ENCODE data around the gene LINGO3.
"Not testable (repeated sequence)": the region's sequence is repeated elsewhere in the genome, so short reads cannot be mapped to it uniquely, and the experiment has no call there.

The LINGO3 gene, protein sequence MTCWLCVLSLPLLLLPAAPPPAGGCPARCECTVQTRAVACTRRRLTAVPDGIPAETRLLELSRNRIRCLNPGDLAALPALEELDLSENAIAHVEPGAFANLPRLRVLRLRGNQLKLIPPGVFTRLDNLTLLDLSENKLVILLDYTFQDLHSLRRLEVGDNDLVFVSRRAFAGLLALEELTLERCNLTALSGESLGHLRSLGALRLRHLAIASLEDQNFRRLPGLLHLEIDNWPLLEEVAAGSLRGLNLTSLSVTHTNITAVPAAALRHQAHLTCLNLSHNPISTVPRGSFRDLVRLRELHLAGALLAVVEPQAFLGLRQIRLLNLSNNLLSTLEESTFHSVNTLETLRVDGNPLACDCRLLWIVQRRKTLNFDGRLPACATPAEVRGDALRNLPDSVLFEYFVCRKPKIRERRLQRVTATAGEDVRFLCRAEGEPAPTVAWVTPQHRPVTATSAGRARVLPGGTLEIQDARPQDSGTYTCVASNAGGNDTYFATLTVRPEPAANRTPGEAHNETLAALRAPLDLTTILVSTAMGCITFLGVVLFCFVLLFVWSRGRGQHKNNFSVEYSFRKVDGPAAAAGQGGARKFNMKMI

DNA sequence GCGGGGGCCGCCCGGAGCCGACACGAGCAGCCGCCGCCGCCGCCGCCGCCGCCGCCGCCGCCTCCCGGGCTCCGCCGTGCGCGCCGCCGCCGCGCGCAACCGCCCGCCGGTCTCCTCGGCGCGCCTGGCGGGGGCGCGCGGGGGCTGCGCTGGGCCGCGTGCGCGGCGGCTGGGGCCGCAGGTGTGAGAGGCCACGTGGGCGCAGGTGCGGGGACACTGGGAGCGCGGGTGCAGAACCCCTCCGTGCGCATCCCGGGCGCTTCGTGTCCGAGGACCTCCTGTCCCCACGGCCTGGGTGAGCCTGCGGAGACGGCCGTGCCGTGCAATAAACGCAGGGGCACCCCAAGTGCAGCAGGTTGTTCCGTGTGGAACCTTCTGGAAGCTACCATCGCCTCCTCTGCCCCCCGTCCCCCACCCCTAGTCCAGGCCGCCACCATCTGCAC, at the start of gene LINGO3:
Gene LINGO3, minus strand, starts transcription at position 41 of the 443 bp plus-strand sequence. CDS start 16,378 bp downstream, outside the sequence.
- no peak for DNase-seq (ENCODE audit: low read depth)

DNA sequence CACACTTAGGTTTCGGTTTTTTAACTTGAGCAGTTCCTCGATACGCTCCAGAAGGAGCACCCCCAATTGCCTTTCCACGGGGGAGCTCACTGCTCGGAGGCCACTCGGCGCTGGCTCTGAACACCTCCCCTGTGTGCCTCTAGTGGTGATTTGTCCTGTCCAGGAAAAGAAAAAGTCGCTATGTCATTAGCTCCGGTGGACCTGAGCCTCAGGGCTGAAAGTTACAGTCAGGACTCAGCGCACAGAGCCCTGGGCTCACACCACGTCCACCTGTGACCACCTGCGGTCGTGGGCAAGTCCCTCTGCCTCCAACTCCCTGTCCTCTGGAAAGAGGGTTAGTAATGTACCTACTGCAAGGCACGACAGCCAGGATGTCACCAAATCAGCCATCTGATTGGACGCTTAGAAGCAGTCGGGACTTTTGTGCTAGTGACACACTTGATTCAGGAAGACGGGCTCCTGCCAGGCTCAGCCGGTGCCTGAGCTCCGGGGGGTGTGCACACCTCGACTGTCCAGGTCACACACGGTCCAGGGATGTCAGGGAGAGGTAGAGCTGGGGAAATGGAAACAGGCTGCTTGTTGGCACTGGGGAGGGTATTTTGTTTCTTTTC, 48.2 kb upstream of the LINGO3 start:
- no peak for DNase-seq (ENCODE audit: low read depth)

DNA sequence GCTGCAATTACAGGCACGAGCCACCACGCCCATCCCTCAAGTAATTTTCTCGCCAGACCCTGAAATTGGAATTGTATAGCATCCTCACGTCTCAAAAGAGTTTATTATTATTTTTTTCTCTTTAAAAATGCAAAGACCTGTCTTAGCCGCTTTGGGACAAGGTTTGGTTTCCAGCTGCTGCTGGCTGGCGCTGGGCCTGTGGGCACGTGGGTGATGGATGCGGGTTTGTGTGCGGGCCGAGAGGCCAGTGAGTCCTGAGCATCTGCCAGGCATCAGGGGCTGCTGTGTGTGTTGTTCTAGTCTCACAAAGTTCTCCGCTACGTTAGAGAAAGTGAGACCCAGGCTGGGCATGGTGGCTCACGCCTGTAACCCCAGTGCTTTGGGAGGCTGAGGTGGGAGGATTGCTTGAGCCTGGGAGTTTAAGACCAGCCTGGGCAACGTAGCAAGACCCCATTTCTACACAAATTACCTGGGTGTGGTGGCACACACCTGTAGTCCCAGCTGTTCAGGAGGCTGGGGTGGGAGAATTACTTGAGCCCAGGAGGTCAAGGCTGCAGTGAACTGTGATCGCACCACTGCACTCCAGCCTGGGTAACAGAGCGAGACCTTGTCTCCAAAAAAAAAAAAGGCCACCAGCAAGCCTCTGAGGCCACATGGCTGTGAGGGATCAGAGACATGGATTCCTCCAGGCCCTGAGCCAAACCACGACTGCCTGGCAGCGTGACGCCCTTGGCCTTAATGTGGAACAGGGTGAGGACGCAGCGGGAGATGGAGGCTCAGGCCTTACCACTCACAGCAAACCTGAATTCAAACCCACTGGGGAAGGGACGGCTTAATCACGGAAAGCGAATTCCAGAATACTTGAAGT, 47.4 kb upstream of the LINGO3 start:
- DNase-seq (ENCODE audit: low read depth), result no peak

DNA sequence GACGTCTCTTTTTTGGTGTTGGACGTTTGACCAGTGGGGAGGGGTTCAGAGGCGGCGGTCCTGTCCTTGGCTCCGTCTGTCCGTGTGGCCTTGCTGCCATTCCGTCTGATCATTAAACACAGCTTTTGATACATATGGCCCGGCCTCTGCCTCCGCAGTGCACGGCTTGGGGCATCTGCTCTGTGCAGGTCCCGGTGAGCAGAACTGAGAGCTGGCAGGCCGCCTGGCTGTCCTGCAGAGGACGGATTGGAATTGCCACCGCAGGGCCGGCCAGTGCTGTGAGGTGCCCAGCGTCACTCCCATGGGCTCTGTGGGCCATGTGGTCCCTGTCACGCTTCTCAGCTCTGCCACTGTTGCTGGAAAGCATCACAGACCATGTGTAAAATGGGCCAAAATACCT, 46.7 kb upstream of the LINGO3 start:
- DNase-seq (ENCODE audit: low read depth), result no peak

DNA sequence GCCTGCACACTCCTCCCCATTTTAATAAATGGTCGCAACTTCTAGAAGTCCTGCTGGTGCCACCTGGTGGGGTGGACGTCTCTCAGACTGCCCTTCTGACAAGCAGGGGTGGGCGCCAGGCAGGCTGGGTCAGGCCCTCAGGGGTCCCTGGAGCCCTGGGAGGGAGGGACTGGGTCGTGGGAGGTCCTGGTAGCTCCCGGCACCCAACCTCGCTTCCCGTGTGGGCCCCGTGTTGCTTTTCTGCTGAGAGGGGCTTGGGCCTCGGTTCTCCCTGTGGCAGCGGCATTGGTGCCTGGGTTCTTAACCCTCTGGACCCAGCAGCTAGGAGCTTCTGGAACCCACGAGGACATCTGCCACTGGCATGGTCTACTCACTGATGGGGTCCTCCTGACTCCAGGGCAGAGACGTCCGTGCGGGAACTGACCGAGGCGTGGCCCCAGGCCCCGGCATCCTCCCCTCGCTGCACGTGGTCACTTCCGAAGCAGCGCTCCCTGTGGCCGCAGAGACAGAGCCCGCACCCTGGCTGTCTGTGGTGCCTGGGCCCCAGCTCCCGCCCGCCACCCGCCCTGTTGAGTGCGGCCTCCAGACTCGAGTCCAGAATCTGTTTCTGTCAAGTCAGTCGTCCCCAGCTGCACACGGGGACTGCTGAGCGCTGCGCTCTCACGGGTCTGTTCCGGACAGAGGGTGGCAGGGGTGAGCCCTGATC, 46.1 kb upstream of the LINGO3 start:
- no peak for DNase-seq (ENCODE audit: low read depth)

DNA sequence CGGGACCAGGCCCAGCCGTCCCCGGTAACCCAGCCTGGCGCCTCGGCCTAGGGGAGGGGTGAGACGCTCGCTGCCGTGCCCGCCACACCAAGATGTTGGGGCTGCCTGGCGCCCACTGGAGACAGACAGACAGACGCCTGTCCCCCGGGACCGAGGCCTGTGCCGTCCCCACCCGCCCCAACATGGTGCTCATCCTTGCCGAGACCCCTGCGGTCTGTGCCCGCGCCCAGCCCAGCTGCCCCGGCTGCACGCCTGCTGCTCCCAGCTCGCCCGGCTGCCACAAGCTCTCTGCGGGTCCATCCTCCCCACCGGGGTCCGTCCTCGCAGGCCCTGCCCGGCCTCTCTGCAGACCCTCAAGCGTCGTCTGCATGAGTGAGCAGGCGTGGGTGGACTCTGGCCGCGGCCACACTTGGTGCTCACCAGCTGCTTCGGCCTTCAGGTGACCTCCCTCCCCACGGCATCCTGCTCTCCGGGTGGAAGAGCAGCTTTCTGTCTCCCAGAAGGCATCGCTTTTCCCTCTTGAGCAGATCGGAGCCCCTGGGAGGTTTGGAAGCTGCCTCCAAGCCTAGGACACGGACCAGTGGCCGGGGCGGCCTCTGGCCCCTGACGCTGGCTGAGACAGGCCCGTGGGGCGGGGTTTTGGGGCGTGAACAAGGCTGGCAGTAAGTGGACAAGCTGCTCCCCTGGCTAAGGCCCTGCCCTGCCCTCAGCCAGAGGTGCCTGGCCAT, 45.4 kb upstream of the LINGO3 start:
- no peak for DNase-seq (ENCODE audit: low read depth)

DNA sequence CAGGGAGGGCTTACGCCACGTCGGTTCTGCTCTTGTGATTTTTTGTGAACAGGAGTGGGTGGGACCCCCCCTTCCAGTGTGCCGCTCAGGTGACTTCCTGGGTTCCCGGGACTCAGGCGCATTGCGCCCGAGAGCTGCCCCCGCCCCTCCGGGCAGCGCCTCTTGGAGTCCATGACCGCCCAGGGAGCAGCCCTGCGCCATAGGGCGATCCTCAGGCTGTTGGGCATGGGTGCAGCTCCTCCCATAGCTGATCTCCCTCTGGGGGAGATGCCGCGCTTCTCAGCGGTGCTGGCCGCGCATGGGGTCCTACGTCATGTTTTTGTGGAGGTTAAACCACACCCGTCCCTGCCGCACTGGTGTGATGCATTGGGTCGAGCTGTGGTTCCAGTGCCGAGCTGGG, 44.2 kb upstream of the LINGO3 start:
- DNase-seq (ENCODE audit: low read depth), result no peak

DNA sequence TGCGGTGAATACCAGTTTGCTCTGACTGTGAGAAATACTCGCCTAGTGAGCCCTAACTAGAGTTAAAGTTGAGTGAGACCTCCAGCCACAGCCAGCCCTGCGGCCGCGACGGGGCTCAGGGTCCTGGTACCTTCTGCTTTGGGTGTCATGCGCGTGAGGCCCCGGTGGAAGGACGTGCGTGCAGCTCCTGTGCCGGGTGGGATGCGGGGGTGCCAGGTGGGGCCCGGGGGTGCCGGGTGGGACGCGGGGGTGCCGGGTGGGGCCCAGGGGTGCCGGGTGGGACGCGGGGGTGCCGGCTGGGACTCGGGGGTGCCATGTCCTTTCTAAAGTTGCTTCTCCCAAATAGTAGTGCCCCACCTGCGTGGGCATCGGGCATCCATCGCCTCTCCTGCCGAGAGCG, 43.6 kb upstream of the LINGO3 start:
- no peak for DNase-seq (ENCODE audit: low read depth)

DNA sequence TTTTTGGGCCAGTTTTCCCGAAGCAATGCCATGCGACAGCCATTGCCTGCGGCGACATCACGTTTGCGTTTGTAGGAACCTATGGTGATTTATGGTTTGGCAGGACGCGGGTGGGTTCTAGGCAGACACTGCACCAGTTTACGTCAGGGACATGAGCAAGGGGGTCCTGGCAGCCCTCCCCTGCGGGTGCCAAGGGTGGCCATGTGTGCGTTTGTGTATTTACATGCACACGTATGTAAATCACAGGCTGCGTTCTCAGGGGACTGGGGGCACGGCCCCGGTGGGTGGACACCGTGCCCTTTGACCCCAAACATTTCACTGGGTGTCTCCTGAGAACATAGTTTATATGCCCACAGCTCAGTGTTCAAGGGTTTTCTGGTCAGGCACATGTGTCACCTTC, 42.7 kb upstream of the LINGO3 start:
- no peak for DNase-seq (ENCODE audit: low read depth)

DNA sequence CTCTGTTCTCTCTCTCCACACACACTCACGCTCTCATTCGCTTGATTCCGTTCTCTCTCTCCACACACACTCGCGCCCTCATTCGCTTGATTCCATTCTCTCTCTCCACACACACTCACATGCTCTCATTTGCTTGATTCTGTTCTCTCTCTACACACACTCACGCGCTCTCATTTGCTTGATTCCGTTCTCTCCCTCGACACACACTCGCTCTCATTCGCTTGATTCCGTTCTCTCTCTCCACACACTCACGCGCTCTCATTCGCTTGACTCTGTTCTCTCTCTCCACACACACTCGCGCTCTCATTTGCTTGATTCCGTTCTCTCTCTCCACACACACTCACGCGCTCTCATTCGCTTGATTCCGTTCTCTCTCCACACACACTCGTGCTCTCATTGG, 41.9 kb upstream of the LINGO3 start:
- not testable (repeated sequence) for DNase-seq (ENCODE audit: low read depth)

DNA sequence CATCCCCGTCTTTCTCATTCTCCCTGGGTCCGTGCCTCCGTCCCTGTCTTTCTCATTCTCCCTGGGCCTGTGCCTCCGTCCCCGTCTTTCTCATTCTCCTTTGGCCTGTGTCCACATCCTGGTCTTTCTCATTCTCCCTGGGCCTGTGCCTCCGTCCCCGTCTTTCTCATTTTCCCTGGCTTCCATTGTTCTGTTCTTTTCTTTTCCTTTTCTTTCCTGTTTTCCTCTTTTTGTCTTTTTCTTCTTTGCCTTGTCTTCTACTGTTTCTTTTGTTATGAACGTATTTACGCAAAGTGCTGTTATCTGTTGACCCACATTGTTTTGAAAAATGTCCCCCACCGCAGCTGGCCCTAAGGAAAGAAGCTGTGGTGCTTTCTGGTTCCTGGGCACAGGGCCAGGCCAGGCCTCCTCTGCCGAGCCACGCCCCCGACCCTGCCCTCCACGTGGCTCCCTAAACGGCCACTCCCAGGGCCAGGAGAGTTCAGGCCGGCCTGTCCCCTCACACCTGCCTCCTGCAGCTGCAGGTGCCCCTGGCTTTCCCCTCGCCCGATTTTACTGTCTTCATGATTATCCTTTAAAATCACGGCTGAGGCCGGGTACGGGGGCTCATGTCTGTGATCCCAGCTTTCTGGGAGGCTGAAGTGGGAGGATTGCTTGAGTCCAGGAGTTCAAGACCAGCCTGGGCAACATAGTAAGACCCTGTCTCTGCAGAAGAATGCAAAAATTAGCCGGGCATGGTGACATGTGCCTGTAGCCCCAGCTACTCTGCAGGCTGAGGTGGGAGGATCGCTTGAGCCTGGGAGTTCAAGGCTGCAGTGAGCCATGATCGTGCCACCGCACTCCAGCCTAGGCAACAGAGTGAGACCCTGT, 38.1 kb upstream of the LINGO3 start:
- no peak for DNase-seq (ENCODE audit: low read depth)

DNA sequence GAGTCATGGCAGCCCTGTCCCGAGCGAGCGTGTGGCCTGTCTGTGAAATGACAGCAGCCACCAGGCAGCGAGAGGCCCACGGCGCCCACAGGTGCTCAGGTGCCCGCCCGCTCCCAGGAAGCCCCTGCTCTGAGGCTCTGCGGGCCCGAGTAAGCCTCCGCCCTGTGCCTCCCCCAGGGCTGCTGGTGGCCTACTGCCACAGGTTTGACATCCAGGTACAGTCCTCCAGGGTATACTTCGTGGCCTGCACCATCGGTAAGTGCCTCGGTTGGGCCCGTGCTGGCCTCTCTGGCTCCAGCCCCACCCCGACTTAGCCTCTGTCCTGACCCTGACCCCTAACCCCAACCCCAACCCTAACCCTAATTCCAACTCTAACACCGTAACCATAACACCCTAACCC, 37.1 kb upstream of the LINGO3 start:
- DNase-seq (ENCODE audit: low read depth), result no peak

DNA sequence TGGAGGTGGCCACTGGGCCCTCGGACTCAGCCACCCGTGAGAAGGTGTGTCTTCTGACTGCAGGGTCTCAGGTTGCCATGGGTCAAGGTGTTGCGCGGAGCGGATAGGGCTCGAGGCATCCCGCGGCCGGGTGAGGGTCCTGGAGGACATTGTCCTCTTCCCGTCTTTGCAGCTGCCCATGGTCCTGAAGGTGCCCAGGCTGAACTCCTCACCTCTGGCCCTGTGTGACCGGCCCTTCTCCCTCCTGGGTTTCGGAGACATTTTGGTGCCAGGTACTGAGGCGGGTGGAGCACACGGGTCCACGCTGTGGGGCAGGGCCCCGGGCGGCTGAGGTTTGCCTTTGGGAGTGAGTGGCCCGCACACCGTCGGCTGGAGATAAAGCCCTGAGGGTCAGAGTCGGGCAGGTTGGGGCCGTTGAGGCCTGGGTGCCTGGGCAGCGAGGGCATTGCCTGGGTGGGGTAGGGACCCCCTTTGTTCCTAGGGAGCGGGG, 36.5 kb upstream of the LINGO3 start:
- DNase-seq (ENCODE audit: low read depth), result no peak

DNA sequence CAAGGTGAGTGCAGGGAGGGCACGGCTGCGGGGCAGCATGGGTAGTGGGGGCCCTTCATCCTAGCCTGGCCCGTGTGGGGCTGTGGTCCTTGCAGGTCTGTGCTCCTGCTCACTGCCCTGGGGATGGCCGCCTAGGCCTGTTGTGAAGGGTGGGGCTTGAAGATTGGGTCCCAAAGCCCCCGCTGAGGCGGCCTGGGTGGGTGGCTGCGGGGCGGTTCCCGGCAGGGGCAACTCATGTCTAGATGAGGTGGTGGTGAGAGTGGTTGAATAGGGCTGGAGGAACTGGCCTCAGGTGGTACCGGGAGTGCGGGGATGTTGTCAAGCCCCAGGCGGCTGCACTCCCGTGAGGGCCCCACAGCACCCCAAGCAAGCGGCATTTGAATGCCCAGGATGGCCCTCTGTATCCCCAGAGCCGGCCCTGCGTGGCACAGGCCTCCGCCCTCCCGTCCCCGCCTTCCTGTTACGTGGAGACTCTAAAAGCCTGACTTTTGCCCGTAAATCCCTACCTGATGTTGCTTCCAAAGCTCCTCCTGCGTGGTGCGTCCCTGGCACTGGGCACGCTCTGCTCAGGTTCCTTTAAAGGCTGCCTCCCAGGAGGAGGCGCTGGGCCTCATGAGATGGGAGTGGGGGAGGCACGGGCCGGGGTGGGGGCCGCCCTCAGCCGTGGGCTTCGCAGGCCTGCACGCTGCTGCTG, 35.5 kb upstream of the LINGO3 start:
- DNase-seq (ENCODE audit: low read depth), result no peak

DNA sequence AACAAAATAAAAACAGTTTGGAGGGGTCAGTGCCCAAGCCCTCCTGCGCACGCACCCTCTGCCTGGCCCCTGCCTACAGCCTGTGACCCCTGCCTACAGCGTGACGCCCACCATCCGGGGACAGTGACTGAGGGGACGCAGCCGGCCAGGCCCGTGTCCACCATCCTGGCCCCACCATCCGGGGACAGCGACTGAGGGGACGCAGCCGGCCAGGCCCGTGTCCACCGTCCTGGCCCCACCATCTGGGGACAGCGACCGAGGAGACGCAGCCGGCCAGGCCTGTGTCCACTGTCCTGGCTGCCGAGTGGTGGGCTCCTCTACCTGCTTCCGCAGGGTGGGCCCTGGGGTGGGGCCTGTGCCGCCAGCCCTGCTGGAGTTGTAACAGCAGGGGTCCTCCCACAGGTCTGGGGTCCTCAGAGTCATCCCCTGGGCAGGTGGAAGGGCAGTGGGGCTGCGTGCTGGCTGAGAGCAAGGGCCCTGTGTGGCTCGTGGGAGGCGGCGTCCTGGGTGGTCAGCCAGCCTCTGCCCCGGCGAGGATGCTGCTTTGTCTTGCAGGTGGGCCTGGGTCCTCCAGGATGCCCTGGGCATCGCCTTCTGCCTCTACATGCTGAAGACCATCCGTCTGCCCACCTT, 34.8 kb upstream of the LINGO3 start:
- DNase-seq (ENCODE audit: low read depth), result no peak

DNA sequence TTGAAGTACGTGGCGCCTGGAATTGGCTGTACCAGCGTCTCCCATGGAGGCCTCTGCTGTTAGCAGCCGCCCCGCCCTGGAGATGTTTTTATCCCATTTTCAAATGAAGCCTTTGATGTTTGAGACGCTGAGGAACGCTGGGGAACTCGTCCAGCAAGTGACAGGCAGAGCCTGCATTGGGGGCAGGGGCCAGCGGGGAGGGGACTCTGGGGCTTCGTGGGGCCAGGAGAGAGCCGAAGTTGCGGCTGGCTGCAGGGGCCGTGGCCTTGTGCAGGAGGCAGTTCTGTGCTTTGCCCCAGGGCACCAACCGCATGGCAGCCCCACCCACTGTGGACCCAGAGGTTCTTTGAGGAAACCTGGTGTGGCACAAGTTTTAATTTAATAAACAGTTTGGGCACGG, 34.0 kb upstream of the LINGO3 start:
- no peak for DNase-seq (ENCODE audit: low read depth)

DNA sequence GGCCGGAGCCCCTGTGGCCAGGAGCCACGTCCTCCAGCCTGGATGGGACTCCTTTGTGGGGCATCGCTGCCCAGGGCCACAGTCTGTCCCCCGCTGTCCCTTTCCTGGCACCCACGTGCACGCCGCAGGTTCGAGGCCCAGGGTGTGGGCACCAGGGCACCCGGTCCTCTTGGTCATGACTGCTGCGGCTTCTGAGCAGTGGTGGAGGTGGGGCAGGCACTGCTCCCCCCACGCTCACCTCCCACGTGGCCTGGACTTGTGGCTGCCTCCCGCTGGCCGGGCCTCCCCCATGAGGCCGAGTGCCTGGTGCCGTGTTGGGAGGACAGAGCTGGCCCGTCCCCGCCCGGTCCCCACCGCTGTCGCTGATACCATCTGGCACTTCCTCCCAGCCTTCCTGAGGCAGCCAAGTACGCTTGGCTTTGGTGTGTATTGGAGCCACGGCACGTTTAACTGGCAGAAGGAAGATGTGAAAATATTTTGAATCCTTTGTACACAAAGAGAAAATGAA, 33.3 kb upstream of the LINGO3 start:
- DNase-seq (ENCODE audit: low read depth), result no peak

DNA sequence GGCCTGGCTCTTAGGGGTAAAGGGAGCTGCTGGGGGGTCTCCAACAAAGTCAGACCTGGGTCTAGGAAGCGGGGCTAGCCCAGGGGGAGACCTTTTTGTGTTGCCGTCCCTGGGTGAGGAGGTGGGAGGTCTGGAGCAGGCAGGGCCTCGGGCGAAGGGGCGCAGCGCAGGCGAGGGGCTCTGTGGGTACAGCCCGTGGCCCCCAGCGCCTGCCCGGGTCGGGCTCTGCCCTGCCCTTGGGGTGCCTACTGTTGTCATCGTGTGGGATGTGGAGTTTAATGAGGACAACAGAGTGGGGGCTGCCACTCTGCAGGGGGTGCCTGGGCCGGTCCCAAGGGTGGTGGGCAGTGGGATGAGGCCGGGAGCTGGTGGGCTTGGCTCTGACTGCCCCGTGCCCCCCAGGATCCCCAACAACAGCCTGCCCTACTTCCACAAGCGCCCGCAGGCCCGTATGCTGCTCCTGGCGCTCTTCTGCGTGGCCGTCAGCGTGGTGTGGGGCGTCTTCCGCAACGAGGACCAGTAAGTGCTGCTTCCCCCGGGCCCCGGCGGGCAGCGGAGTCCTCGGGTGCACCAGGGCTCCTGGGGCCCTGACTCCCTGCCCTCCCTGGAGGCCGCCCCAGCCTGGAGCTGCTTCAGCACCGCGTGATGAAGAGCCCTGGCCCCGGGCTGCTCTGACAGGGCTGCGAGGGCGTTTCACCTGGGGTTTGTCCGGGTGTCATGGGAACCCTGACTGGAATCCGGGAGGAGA, 32.7 kb upstream of the LINGO3 start:
- DNase-seq (ENCODE audit: low read depth), result no peak
